ACC112 (cell line): ENCODE measurements around the gene GCHFR.
A peak's percentile ranks its signal among the peaks of the same experiment; 100 is the strongest.

Experiments used
- H2AFZ ChIP-seq: fragments of 200-600 bp; sonication (generic); one replicate; pipeline ENCODE4 v1.6.0; 2017; ENCODE audit warnings: antibody characterized with exemption, low read length; ENCODE audit not compliant: unreplicated experiment
- H3K27ac ChIP-seq: fragments of 200-600 bp; sonication (generic); 2 replicates; pipeline ENCODE4 v1.5.1; 2014; ENCODE audit warnings: low read depth, mild to moderate bottlenecking, antibody characterized with exemption, low read length, moderate library complexity
- H3K27me3 ChIP-seq: fragments of 200-600 bp; sonication (generic); 2 replicates; pipeline ENCODE4 v1.6.1; 2014; ENCODE audit warnings: mild to moderate bottlenecking, antibody characterized with exemption, low read length, moderate library complexity, mixed read lengths; ENCODE audit not compliant: insufficient read depth
- H3K36me3 ChIP-seq: fragments of 200-600 bp; sonication (generic); 2 replicates; pipeline ENCODE4 v1.6.1; 2016; ENCODE audit warnings: mild to moderate bottlenecking, antibody characterized with exemption, low read length, moderate library complexity, mixed read lengths; ENCODE audit not compliant: insufficient read depth
- H3K4me1 ChIP-seq: fragments of 200-600 bp; sonication (generic); one replicate; pipeline ENCODE4 v1.6.1; 2016; ENCODE audit warnings: low read length, mixed read lengths; ENCODE audit not compliant: insufficient read depth, unreplicated experiment, control insufficient read depth
- H3K4me3 ChIP-seq: fragments of 200-600 bp; sonication (generic); 2 replicates; pipeline ENCODE4 v1.5.1; 2014; ENCODE audit warnings: mild to moderate bottlenecking, low read depth, low read length
- H3K79me2 ChIP-seq: fragments of 200-600 bp; sonication (generic); one replicate; pipeline ENCODE4 v1.6.0; 2016; ENCODE audit warnings: low read length; ENCODE audit not compliant: control insufficient read depth, unreplicated experiment, insufficient read depth

Gene GCHFR

GRCh38 chr15:40739854-40740253, 24.0 kb upstream of the GCHFR start:
- Histone ChIP-seq H2AFZ (no peak overlapping the region), H3K4me3 (no peak overlapping the region), H3K4me1 (peaks cover 16% of the 10 kb centered on the region), H3K27ac (no peak overlapping the region), H3K36me3 (peaks cover 18% of the 10 kb centered on the region), H3K27me3 (no peaks in the 10 kb centered on the region), H3K79me2 (no peaks in the 10 kb centered on the region)

- Histone ChIP-seq H3K27me3 (no peaks in the 10 kb centered on the region), H3K79me2 (no peaks in the 10 kb centered on the region), H3K4me3 (no peak overlapping the region), H2AFZ (no peak overlapping the region), H3K36me3 (peaks cover 5% of the 10 kb centered on the region; the same call in 1 of the 2 replicates), H3K4me1 (peaks cover 32% of the 10 kb centered on the region), H3K27ac (peak overlapping the region; percentile 38; the same call in 1 of the 2 replicates)
Observed at GRCh38 chr15:40743485-40743901, 20.4 kb upstream of the GCHFR start.

- Histone ChIP-seq H3K27me3 (no peaks in the 10 kb centered on the region), H2AFZ (no peak overlapping the region), H3K36me3 (peaks cover 5% of the 10 kb centered on the region; the same call in 1 of the 2 replicates), H3K79me2 (no peaks in the 10 kb centered on the region), H3K27ac (peak overlapping the region; percentile 38; the same call in 1 of the 2 replicates), H3K4me3 (no peak overlapping the region), H3K4me1 (peaks cover 32% of the 10 kb centered on the region)
Observed at GRCh38 chr15:40743921-40744814, 19.7 kb upstream of the GCHFR start.

GRCh38 chr15:40744815-40745152, 19.1 kb upstream of the GCHFR start:
- H3K27me3 ChIP-seq = no peaks in the 10 kb centered on the region
- H3K4me3 ChIP-seq = no peak overlapping the region
- peaks cover 32% of the 10 kb centered on the region for H3K4me1 ChIP-seq
- no peak overlapping the region for H2AFZ ChIP-seq
- peak overlapping the region; percentile 34; the same call in 1 of the 2 replicates for H3K27ac ChIP-seq
- H3K79me2 ChIP-seq = no peaks in the 10 kb centered on the region
- H3K36me3 ChIP-seq = peaks cover 5% of the 10 kb centered on the region; the same call in 1 of the 2 replicates

- Histone ChIP-seq H3K79me2 (peaks cover 5% of the 10 kb centered on the region), H3K36me3 (peaks cover 5% of the 10 kb centered on the region; the same call in 1 of the 2 replicates), H3K27ac (peak overlapping the region; percentile 28), H3K4me1 (peaks cover 32% of the 10 kb centered on the region), H2AFZ (no peak overlapping the region), H3K27me3 (no peaks in the 10 kb centered on the region), H3K4me3 (no peak overlapping the region)
Observed at GRCh38 chr15:40746916-40747418, 16.9 kb upstream of the GCHFR start.

- no peak overlapping the region for H3K4me3 ChIP-seq
- peaks cover under 1% of the 10 kb centered on the region; the same call in 1 of the 2 replicates for H3K36me3 ChIP-seq
- H2AFZ ChIP-seq = no peak overlapping the region
- H3K27me3 ChIP-seq = no peaks in the 10 kb centered on the region
- H3K27ac ChIP-seq = peak overlapping the region; percentile 28
- peaks cover 32% of the 10 kb centered on the region for H3K4me1 ChIP-seq
- H3K79me2 ChIP-seq = peaks cover 14% of the 10 kb centered on the region
Observed at GRCh38 chr15:40747685-40748631, 15.9 kb upstream of the GCHFR start.

- Histone ChIP-seq H3K36me3 (no peaks in the 10 kb centered on the region; the same call in 1 of the 2 replicates), H2AFZ (no peak overlapping the region)
Observed at GRCh38 chr15:40749151-40749630, 14.7 kb upstream of the GCHFR start.

GRCh38 chr15:40750885-40751284, 13.0 kb upstream of the GCHFR start:
- no peak overlapping the region for H3K27ac ChIP-seq
- peaks cover 18% of the 10 kb centered on the region for H3K4me1 ChIP-seq
- peaks cover 30% of the 10 kb centered on the region for H3K79me2 ChIP-seq
- H3K36me3 ChIP-seq = no peaks in the 10 kb centered on the region
- no peak overlapping the region for H3K4me3 ChIP-seq
- no peak overlapping the region for H2AFZ ChIP-seq
- no peaks in the 10 kb centered on the region for H3K27me3 ChIP-seq

More at GRCh38 chr15:40749151-40749630, 14.7 kb upstream of the GCHFR start:
- Histone ChIP-seq H3K79me2 (peaks cover 23% of the 10 kb centered on the region), H3K27me3 (no peaks in the 10 kb centered on the region), H3K4me1 (peaks cover 27% of the 10 kb centered on the region), H3K4me3 (no peak overlapping the region), H3K27ac (no peak overlapping the region)

GRCh38 chr15:40751745-40752144, 12.1 kb upstream of the GCHFR start:
- peaks cover 30% of the 10 kb centered on the region for H3K79me2 ChIP-seq
- peaks cover 14% of the 10 kb centered on the region for H3K4me1 ChIP-seq
- no peak overlapping the region for H3K4me3 ChIP-seq
- no peak overlapping the region for H3K27ac ChIP-seq
- H3K36me3 ChIP-seq = no peaks in the 10 kb centered on the region
- no peaks in the 10 kb centered on the region for H3K27me3 ChIP-seq
- no peak overlapping the region for H2AFZ ChIP-seq

GRCh38 chr15:40754574-40754882, 9.3 kb upstream of the GCHFR start:
- peaks cover 30% of the 10 kb centered on the region for H3K79me2 ChIP-seq
- H3K4me3 ChIP-seq = peak overlapping the region; percentile 94
- H2AFZ ChIP-seq = peak overlapping the region; percentile 93
- H3K4me1 ChIP-seq = peaks cover 4% of the 10 kb centered on the region
- no peak overlapping the region for H3K27ac ChIP-seq
- no peaks in the 10 kb centered on the region for H3K36me3 ChIP-seq
- no peaks in the 10 kb centered on the region for H3K27me3 ChIP-seq
